Lower leg skin (tissue), 4 donors: ENCODE measurements around the gene CD2. TPM values are rescaled to one million over a fixed set of nuclear protein-coding genes. Genes with fewer than 3 reads are reported as not detected.

Experiments
- DNase-seq, 2 donors: peaks; one replicate each; pipeline ENCODE4 v3.0.0-alpha.2; 2019; ENCODE audit warnings: low spot score in 2 of 2
- H3K4me3 ChIP-seq: fragments of 200-600 bp; sonication (generic); 2 replicates; pipeline ENCODE4 v1.5.1; 2017; ENCODE audit warnings: mild to moderate bottlenecking, low read depth; ENCODE audit not compliant: poor library complexity, severe bottlenecking
- CTCF ChIP-seq, 3 donors: fragments of 450-650 bp; IDR thresholded peaks; one replicate each; pipeline ENCODE4 v1.5.1; 2016; ENCODE audit warnings: antibody characterized with exemption in 3 of 3, mild to moderate bottlenecking in 3 of 3, moderate library complexity in 2 of 3
- POLR2A ChIP-seq, 2 donors: fragments of 450-650 bp; IDR thresholded peaks; one replicate each; pipeline ENCODE4 v1.6.1; 2016 to 2017; ENCODE audit warnings: antibody characterized with exemption in 2 of 2, mild to moderate bottlenecking in 1 of 2, moderate library complexity in 1 of 2
- WGBS, 2 donors: methylation state at CpG; one replicate each; pipeline ENCODE4 v1.1.5; 2018; 5-methylcytosine and 5-hydroxymethylcytosine counted together
- intact Hi-C: fragments of 100-400 bp; cut with DNase I; formaldehyde crosslinking; loops from one replicate; pipeline ENCODE4 v1.15.0; 2023; ENCODE audit warnings: low total_unique reads
- total RNA-seq, 4 donors: library from RNA; depleted of rRNA; stranded (reverse); fragments of >200 nt; gene quantifications; one replicate each; pipeline ENCODE4 v1.1.0, GENCODE V29; 2016

CD2 gene
- total RNA-seq, 4 donors from 2014 or later = 0.78 to 1.1 (median 1.1) TPM; not detected in 1

- no peak overlapping the region for H3K4me3 ChIP-seq
- intact Hi-C loops = loop anchor here (1.0 kb wide), 1 partner anchor 63 kb away; no protein-coding TSS in a partner anchor
- no peak for TF ChIP-seq CTCF (IDR thresholded peaks at IDR 0.05)
- TF ChIP-seq POLR2A (IDR thresholded peaks at IDR 0.05) = no peak
- WGBS, 2 donors = 75 to 86% methylated on average over 4 of the region's 4 CpGs
- no peak for DNase-seq
Measured at GRCh38 chr1:116794804-116795481, 40.7 kb downstream of the CD2 start.

- TF ChIP-seq CTCF (IDR thresholded peaks at IDR 0.05) = no peak
- 96 to 100% methylated on average over 3 of the region's 3 CpGs for WGBS, 2 donors
- intact Hi-C loops = no loop called here
- DNase-seq = no peak
- H3K4me3 ChIP-seq = no peak overlapping the region
Measured at GRCh38 chr1:116795482-116795829, 41.2 kb downstream of the CD2 start.

GRCh38 chr1:116804736-116805135 lies 50.5 kb downstream of the CD2 start:
- TF ChIP-seq POLR2A (IDR thresholded peaks at IDR 0.05) (no peak), CTCF (IDR thresholded peaks at IDR 0.05) (no peak)
- 69 to 78% methylated on average over 2 of the region's 2 CpGs for WGBS, 2 donors
- intact Hi-C loops = no loop called here
- no peak for DNase-seq
- H3K4me3 ChIP-seq = no peak overlapping the region

- 75 to 82% methylated on average over 2 of the region's 2 CpGs for WGBS, 2 donors
- no peak for DNase-seq
- TF ChIP-seq CTCF (IDR thresholded peaks at IDR 0.05) (no peak), POLR2A (IDR thresholded peaks at IDR 0.05) (no peak)
- no peak overlapping the region for H3K4me3 ChIP-seq
- intact Hi-C loops = no loop called here
Measured at GRCh38 chr1:116805398-116805797, 51.2 kb downstream of the CD2 start.

- no peak overlapping the region for H3K4me3 ChIP-seq
- intact Hi-C loops = no loop called here
- no peak for DNase-seq
- WGBS, 2 donors = 50 to 60% methylated on average over 1 of the region's 1 CpG
- TF ChIP-seq POLR2A (IDR thresholded peaks at IDR 0.05) = no peak
Measured at GRCh38 chr1:116806245-116806644, 52.0 kb downstream of the CD2 start.

- 91 to 95% methylated on average over 4 of the region's 4 CpGs for WGBS, 2 donors
Measured at GRCh38 chr1:116806671-116807070, 52.4 kb downstream of the CD2 start.

More at GRCh38 chr1:116806671-116807070, 52.4 kb downstream of the CD2 start:
- no peak for TF ChIP-seq CTCF (IDR thresholded peaks at IDR 0.05)
- TF ChIP-seq POLR2A (IDR thresholded peaks at IDR 0.05) = no peak
- H3K4me3 ChIP-seq = no peak overlapping the region
- intact Hi-C loops = no loop called here
- DNase-seq = no peak
